HG02852 (cell line): ENCODE results near the gene ARF4.
"Not testable (repeated sequence)": the region's sequence is repeated elsewhere in the genome, so short reads cannot be mapped to it uniquely, and the experiment has no call there.

Source experiments
- ATAC-seq: cut with Tn5 transposase; IDR thresholded peaks from one replicate; pipeline ENCODE4 v1.9.1; 2021; ENCODE audit warnings: mild to moderate bottlenecking, moderate library complexity; ENCODE audit not compliant: unreplicated experiment

Gene ARF4

DNA sequence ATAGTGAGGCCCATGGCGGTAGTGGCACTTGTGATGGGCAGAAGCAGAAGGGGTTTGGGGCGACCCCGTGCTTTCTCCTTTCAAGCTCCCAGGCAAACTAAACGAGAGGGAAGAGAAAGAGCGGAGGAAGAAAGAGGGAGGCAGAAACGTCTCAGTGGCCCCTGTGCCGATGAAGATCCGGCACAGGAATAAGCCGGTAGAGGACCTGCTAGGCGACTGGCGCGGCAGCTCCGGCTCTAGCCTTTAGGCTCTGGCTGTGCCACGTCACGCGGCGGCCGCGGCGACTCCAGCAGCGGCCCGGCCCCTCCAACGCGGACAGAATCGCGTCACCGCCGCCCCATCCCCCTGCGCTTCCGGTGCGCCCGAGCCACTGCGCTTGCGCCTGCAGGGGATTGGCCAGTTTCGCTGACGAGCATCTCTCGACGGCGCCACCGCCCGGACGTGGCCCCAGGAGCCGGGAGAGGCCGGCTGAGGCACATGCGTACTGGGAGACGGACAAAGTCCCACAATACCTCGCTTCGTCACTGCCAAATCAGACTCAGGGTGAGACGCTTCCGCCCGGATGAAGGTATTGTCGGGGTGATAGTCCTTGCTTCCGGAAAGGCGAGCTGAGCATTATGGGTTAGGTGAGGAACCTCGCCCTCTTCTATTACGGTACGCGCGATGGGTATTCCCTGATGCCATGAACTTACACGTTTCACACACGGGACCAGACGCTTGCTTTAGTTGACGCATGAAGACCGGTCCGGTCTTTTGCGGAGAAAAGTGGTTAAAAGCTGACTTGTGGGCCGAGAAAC is at the start of gene ARF4:
TSS of gene ARF4 (minus strand) at position 218 of the 797 bp plus-strand sequence. CDS start at position 14, 204 bp downstream.
- peak; percentile 94 for ATAC-seq

- ATAC-seq = no peak
These were observed 49.6 kb upstream of the ARF4 start for GRCh38 chr3:57646723-57647122.

- ATAC-seq = no peak
These were observed 47.6 kb upstream of the ARF4 start for GRCh38 chr3:57644740-57645139.

DNA sequence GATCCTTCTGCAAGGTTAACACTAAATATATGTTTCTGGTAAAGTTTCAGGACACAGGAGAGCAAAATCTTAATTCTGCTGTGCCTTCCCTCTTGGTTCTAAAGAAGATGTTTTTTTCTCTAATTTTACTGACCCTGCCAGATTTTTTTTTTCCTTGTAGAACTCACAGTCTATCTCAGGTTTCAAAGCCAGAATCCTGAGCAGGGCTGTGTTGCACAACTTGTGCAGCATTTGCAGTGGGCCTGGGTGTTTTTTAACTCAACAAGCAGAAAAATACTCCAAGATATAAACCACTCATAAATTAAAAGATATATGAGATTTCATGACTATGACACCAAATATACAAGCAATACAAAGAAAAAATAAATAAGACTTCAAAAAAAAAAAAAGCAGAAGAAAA is 40.2 kb upstream of the ARF4 start:
- ATAC-seq = no peak

- not testable (repeated sequence) for ATAC-seq
These were observed 37.1 kb upstream of the ARF4 start for GRCh38 chr3:57634259-57634658.

GRCh38 chr3:57627976-57628375 is 30.8 kb upstream of the ARF4 start:
- ATAC-seq = no peak

DNA sequence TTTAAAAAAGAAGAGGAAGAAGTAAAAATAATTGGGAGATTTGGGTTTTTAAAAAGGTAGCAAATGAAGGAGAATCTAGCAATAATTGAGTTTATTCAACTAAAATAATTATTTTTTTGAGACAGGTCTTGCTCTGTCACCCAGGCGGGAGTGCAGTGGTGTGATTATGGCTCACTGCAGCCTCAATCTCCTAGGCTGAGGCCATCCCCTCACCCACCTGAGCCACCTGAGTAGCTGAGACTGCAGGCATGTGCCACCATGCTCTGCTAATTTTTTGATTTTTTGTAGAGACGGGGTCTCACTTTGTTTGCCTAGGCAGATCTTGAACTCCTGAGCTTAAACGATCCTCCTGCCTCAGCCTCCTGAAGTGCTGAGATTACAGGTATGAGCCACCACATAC is 27.7 kb upstream of the ARF4 start:
- ATAC-seq = no peak

GRCh38 chr3:57622362-57622761 is 25.2 kb upstream of the ARF4 start:
- no peak for ATAC-seq

DNA sequence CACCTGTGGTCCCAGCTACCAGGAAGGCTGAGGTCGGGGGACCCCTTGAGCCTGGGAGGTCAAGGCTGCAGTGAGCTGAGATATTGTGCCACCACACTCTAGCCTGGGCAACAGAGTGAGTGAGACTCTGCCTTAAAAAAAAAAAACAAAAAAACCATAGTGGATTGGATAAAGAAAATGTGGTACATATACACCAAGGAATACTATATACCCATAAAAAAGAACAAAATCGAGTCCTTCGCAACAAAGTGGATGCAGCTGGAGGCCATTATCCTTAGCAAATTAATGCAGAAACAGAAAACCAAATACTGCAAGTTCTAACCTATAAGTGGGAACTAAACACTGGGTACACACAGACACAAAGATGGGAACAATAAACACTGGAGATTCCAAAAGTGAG is 20.6 kb upstream of the ARF4 start:
- ATAC-seq = no peak

DNA sequence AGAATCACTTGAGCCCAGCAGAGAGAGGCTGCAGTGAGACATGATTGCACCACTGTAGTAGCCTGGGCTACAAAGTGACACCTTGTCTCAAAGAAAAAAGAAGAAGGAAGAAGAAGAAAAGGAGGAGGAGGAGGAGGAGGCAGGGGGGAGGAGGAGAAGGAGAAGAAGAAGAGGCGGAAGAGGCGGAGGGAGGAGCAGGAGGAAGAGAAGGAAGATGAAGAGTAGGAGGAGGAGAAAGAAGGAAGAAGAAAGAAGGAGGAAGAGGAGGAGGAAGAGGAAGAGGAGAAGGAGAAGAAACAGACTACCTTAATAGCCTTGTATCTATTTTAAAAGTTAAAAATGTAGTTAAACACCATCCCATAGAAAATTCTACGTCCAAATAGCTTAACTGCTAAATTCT is 19.1 kb upstream of the ARF4 start:
- no peak for ATAC-seq

GRCh38 chr3:57611870-57612269 is 14.7 kb upstream of the ARF4 start:
- not testable (repeated sequence) for ATAC-seq

DNA sequence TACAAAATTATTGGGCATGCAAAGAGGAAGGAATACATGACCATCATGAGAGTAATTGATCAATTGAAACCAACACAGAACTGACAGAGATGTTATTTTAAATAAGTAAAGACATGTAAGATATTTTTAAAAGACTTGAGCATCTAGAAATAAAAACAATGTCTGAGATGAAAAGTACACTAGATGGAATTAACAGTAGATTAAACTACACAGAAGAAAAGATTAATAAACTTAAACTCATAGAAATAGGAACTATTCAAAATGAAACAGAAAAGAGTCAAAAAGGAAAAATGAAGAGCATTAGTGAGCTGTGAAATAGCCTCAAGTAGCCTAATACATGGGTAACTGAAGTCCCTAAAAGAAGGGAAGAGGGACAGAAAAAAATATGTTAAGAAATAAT is 8.5 kb upstream of the ARF4 start:
- no peak for ATAC-seq

- ATAC-seq = no peak
These were observed 7.8 kb upstream of the ARF4 start for GRCh38 chr3:57604971-57605370.

DNA sequence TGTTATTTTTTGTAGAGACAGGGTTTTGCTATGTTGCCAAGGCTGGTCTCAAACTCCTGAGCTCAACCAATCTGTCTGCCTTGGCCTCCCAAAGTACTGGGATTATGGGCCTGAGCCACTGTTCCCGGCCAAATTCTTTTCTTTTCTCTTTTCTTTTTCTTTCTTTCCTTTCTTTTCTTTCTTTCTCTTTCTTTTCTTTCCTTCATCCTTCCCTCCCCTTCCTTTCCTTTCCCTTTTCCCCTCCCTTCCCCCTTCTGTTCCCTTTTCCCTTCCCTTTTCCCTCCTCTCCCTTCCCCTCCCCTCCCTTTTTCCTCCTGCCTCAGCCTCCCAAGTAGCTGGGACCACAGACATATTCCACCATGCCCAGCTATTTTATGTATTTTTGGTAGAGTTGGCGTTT is 3.1 kb upstream of the ARF4 start:
- ATAC-seq = no peak

DNA sequence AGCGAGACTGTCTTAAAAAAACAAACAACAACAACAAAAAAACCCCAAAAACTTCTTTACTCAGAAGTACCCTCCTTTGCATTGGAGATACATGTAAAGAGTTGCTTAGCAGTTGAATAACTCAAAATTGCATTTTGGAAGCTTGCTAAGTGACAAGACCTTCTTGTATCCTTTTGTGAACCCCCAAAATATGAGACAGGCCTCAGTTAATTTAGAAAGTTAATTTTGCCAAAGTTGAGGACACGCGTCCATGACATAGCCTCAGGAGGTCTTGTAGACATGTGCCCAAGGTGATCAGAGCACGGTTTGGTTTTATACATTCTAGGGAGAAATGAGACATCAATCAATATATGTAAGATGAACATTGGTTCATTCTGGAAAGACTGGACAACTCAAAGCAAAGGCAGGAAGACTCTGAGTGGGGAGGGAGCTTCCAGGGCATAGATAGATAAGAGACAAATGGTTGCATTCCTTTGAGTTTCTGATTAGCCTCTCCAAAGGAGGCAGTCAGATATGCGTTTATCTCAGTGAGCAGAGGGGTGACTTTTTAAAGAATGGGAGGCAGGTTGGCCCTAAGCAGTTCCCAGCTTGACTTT is 1.7 kb upstream of the ARF4 start:
- ATAC-seq = no peak

GRCh38 chr3:57596495-57597126 is 533 bp downstream of the ARF4 start:
- no peak for ATAC-seq

GRCh38 chr3:57594576-57594975 is 2.6 kb downstream of the ARF4 start:
- ATAC-seq = no peak

- no peak for ATAC-seq
These were observed 3.0 kb downstream of the ARF4 start for GRCh38 chr3:57594144-57594543.

- no peak for ATAC-seq
These were observed 4.8 kb downstream of the ARF4 start for GRCh38 chr3:57592306-57592705.

DNA sequence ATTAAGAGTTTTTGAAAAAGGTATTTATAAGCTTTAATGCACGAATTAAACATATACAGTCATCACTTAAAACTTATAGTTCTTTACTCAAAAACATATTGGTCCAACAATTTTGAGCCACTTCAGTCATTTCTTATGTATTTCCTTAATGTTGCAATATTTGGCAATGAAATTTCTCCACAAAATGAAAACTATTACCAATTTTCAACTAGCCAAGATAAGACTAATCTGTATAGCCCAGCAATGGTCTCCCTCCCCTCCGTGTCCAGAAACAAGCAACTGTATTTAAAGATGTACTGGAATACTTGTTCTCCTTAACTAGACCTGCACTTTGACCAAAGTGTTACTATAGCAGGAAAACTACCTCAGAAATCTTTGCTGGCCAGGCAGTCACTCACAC is 9.2 kb downstream of the ARF4 start:
- no peak for ATAC-seq

DNA sequence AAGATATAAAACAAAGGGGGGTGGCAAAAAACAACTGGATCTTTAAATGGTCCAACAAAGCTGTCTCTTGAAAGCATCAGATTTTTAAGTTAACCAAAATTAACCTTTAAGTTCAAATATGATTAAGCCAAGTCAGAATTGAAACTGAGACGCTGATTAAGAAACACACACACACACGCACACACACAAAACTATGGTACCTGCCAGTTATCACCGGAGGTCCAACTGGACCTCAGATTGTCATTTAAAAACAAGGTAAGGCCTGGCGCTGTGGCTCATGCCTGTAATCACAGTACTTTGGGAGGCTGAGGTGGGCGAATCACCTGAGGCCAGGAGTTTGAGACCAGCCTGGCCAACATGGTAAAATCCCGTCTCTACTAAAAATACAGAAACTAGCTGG is 10.4 kb downstream of the ARF4 start:
- no peak for ATAC-seq

GRCh38 chr3:57583544-57583943 is 13.6 kb downstream of the ARF4 start:
- no peak for ATAC-seq
